22Rv1 (cell line): ENCODE measurements around the gene PI4K2A.

Experiments used
- H3K27ac ChIP-seq: fragments of 450-650 bp; 2 replicates; pipeline ENCODE4 v1.5.1; 2017
- ZFX ChIP-seq: fragments of 450-650 bp; IDR thresholded peaks from 2 replicates; pipeline ENCODE4 v1.6.1; 2017; ENCODE audit warnings: antibody characterized with exemption, borderline replicate concordance
- TF ChIP-seq, protein P1 (sequence below): fragments of 450-650 bp; IDR thresholded peaks from 2 replicates; pipeline ENCODE4 v1.5.1; 2017; ENCODE audit warnings: mild to moderate bottlenecking

Gene PI4K2A

DNA sequence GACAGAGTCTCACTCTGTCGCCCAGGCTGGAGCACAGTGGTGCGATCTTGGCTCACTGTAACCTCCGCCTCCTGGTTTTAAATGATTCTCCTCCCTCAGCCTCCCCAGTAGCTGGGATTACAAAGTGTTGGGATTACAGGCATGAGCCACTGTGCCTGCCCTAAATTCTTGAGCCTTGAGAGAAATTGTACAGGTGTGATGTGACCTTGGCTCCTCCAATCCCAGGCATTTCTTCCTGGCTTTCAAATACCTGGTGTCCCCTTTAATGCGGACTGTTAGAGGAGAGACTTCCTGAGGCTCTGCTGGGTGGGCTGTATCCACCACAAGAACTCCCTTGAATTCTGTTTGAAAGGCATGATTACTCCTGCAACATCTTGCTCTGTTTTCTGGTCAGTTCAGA, 22.2 kb upstream of the PI4K2A start:
- TF ChIP-seq, protein P1, sequence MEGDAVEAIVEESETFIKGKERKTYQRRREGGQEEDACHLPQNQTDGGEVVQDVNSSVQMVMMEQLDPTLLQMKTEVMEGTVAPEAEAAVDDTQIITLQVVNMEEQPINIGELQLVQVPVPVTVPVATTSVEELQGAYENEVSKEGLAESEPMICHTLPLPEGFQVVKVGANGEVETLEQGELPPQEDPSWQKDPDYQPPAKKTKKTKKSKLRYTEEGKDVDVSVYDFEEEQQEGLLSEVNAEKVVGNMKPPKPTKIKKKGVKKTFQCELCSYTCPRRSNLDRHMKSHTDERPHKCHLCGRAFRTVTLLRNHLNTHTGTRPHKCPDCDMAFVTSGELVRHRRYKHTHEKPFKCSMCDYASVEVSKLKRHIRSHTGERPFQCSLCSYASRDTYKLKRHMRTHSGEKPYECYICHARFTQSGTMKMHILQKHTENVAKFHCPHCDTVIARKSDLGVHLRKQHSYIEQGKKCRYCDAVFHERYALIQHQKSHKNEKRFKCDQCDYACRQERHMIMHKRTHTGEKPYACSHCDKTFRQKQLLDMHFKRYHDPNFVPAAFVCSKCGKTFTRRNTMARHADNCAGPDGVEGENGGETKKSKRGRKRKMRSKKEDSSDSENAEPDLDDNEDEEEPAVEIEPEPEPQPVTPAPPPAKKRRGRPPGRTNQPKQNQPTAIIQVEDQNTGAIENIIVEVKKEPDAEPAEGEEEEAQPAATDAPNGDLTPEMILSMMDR: no peak
- TF ChIP-seq ZFX: no peak
- H3K27ac ChIP-seq: no peak overlapping the region

GRCh38 chr10:97618733-97619132, 21.7 kb upstream of the PI4K2A start:
- no peak for TF ChIP-seq ZFX
- TF ChIP-seq, protein P1: no peak
- H3K27ac ChIP-seq: no peak overlapping the region

- no peak overlapping the region for H3K27ac ChIP-seq
- TF ChIP-seq ZFX: no peak
- TF ChIP-seq, protein P1: no peak
These were observed 17.2 kb upstream of the PI4K2A start for GRCh38 chr10:97623277-97623676.

DNA sequence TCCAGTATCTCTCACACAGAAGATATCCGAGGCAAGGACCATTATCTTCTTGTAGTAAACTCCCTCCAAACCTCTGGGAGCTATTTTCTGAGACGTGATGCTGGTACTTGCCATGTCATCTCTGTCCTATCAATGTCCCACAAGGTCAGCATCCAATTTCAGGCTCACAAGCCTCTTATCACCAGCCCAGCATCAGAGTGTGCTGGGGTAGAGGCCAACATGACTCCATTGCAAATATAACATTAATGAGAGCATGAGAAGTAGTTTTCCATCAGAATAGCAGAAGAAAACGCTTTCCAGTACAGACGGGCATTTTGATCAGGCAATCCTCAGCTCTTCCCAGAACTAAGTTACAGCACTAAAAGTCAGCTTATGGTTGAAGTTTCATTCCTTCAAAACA, 12.7 kb upstream of the PI4K2A start:
- TF ChIP-seq ZFX: no peak
- TF ChIP-seq, protein P1: no peak
- H3K27ac ChIP-seq: no peak overlapping the region

- no peak overlapping the region for H3K27ac ChIP-seq
- TF ChIP-seq ZFX: no peak
- TF ChIP-seq, protein P1: no peak
These were observed 12.2 kb upstream of the PI4K2A start for GRCh38 chr10:97628228-97628627.

- no peak overlapping the region for H3K27ac ChIP-seq
- TF ChIP-seq, protein P1: no peak
- no peak for TF ChIP-seq ZFX
These were observed 11.2 kb upstream of the PI4K2A start for GRCh38 chr10:97629289-97629688.

- TF ChIP-seq, protein P1: no peak
- TF ChIP-seq ZFX: no peak
- no peak overlapping the region for H3K27ac ChIP-seq
These were observed 9.4 kb upstream of the PI4K2A start for GRCh38 chr10:97631098-97631497.
